Measurements from ENCODE around the gene SERPINE2.

Gene SERPINE2

GRCh38 chr2:224042191-224042696, 3.2 kb upstream of the SERPINE2 start:
- no peak for DNase-seq

- no peak for DNase-seq
Measured at GRCh38 chr2:224041554-224041953, 2.5 kb upstream of the SERPINE2 start.

DNA sequence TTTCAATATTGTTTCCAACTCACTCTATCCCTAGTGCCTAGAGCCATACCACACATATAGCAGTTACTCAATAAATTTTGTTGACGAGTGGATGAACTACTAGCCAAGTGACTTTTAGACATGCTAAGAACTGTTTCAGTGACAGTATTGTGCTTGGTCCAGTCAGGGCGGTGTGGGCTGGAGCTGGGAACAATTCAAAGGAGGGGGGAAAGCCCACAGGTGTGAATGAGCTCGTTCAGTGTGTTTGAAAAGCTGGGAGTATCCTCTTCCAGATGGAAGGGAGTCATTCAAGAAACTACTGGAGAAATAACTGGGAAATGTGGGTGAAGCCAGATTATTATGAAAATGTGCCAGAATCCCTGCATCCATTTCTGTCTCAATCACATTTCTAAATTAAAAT, 1.7 kb upstream of the SERPINE2 start:
- DNase-seq = no peak

- DNase-seq = no peak
Measured at GRCh38 chr2:224039770-224040440, 819 bp upstream of the SERPINE2 start.

DNA sequence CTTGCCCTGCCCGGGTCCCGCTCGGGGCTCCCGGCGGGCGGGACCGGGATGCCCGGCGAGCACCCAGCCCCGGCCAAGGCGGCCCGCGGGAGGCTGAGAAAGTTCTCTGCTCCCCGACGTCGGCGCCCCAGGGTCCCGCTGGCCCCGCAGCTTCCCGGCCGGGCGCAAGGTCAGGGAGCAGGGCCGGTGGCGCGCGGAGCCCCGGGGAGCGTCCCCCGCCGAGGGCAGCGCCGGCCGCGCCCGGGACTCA, 331 bp downstream of the SERPINE2 start:
- no peak for DNase-seq

DNA sequence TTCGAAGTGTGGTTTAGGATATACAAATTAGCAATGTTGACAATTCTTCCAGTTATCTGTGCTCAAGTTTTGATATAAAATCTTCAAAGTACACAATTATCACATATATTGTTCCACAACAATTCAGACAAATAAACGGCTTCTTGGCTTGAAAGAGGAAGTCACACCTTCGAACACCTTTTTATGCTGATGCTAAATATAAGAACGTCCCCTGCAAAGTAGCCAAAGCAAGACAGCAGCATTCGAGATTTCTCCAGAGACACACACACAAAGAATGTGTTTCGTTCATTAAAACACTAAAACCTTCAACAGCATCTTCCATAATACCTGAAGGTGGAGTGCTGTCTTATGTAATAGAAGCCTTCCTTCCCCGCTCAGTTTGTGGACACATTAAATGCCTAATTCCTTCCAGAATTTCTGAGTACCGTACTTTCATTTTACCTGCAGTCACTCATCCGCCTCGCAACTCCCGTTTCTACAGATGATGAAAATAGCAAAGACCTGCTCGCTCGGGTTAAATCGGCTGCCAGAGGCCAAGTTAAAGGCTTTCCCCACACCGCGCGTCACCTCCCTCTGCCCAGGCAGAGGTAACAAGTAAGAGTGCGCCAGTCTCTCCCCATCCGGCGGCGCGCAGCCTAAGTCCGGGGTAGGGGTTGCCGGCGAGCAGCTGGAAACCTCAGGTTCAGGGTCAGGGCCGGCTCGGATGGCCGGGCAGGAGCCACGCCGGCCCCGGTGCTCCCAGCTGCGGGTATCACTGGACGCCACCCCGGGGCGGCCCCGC, 847 bp downstream of the SERPINE2 start:
- DNase-seq = no peak

DNA sequence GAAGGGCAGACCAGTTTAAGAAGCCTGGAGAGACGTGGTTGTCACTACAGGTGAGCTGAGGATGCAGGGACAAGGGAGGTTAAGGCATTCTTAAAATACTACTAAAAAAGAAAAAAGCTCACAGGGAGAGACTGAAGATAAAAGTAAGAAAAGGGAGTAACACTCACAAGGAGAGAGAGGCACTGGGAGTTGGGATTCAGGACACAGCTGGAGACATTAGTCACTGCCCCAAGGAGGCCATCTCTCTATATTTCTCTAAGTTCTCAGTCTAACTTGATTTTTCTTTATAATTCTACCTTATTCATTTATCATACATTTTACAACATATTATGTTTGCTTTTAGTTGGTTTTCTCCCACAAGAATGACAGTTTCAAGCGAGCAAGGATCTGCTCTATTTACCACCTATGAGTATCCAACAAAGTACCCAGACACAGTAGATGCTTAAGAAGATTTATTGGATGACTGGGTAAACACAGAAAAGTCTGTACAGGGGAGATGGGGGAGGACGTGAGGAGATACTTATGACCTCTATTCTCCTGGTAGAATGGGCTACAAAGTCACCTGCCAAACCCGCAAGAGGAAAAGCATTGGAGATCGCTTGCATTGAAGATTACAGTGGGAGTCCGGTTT, 2.2 kb downstream of the SERPINE2 start:
- no peak for DNase-seq

GRCh38 chr2:224034017-224034416, 5.1 kb downstream of the SERPINE2 start:
- DNase-seq = no peak

- DNase-seq = no peak
Measured at GRCh38 chr2:224033601-224034000, 5.5 kb downstream of the SERPINE2 start.

DNA sequence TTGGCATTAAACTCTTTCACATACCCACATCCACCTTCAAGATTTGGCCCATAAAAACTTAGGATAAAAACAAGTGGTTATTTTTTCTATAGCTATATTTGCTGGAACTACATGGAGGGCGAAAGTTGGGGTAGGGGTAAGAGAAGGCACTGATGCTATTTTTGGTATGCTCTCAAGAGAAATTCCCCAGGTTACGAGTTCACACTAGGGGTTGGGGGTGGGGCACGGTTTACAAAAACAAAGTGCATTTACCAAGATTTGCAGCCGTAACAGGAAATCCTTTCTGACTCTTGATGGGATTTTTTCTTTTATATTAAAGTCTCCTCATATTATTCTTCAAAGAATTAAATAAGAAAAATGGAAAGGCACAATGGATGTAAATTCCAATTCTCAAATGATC, 6.8 kb downstream of the SERPINE2 start:
- no peak for DNase-seq

GRCh38 chr2:224031358-224031970, 7.6 kb downstream of the SERPINE2 start:
- DNase-seq = no peak

- DNase-seq = no peak
Measured at GRCh38 chr2:224030786-224031185, 8.3 kb downstream of the SERPINE2 start.

GRCh38 chr2:224029876-224030275, 9.2 kb downstream of the SERPINE2 start:
- no peak for DNase-seq

DNA sequence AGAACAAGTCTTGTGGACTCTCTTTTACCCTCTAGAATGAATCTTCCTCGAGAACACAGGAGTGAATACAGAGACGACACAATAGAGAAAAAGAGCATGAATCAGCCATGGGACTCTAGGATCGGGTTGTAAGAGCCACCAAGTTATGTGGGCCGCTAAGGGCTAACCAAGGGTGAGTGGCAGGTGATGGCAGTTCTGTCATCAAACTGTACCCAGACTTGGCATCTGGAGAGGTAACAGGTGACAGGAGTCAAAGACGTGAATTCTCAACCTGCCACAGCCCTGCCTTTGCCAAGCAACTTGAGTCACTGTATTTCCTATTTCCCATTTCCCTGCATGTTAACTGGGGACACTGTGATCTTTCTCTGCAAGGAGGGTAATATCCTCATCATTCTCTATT, 11.2 kb downstream of the SERPINE2 start:
- no peak for DNase-seq

DNA sequence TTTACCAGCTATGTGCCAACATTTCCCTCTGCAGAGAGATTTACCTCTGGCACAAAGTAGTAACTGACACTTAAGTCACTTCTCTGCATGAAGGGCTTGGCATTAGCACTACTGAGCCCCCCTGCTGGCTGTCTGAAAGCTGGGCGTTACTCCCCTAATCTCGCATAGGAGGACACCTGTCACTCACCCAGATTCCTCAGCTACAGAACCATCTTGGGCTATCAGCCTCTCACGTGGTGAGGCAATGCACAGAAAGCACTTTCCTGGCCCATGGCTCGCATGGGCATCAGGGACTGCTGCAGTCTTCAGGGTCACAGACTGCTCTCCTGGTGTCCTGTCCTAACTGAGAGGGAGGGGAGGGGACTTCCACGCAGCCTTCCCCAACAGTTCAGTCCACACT, 12.0 kb downstream of the SERPINE2 start:
- no peak for DNase-seq

- no peak for DNase-seq
Measured at GRCh38 chr2:224025874-224026273, 13.2 kb downstream of the SERPINE2 start.

- DNase-seq = no peak
Measured at GRCh38 chr2:224024270-224024669, 14.8 kb downstream of the SERPINE2 start.

DNA sequence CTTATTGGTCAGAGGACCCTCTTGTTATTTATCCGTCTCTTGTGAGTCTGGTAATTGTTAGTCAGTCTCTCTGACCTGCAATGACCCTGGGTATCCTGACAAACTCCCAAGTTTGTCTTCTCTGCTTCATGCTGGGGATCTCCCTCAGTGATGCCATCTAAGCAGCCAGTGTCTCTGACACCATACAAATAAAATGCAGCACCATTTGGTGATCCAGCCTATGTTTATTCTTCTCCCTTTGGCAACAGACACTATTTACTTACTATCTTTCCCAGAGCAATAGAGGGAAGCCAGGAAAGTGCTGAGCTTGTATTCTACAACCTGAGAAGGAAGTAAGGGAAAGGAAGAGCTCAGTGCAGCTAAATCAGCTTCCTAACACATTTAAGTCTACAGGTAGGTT, 15.9 kb downstream of the SERPINE2 start:
- DNase-seq = no peak

- no peak for DNase-seq
Measured at GRCh38 chr2:224022486-224022885, 16.6 kb downstream of the SERPINE2 start.

DNA sequence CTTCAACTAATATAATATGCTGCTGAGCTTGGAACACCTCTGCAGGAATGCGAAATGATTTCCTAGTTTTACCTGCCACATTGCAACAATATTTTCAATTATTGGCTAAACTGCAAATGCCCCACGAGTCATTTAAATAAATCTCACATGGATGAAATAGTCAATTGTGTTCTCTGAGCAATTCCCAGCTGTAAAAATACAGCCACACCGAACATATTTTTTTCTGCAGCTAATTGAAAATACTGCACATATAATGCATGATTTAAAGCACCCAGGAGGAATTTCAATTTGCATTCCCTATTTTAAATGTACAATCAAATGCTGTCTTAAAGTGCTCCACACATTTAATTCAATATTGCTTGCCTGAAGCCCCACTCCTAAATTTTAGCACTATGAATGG, 18.6 kb downstream of the SERPINE2 start:
- DNase-seq = no peak

- DNase-seq = no peak
Measured at GRCh38 chr2:224017957-224018356, 21.1 kb downstream of the SERPINE2 start.

- DNase-seq = no peak
Measured at GRCh38 chr2:224016963-224017362, 22.1 kb downstream of the SERPINE2 start.

DNA sequence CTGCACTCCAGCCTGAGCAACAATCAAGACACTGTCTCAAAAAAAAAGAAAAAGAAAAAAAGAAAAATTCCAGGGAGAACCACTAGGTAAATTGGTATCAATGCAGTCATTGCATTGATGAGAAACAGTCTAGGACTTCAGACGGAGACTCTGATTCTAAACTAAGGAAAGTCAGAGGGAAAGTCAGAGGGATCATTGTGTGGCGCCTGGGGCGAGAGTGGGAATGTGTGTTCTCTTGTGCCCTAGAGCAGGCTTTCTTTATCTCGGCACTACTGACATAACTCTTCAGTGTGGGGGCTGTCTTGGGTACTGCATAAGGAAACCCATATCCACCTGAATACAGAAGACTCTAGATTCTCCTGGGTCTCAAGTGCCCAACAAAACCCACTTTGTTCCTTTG, 24.8 kb downstream of the SERPINE2 start:
- DNase-seq = no peak

GRCh38 chr2:224011837-224012236, 27.2 kb downstream of the SERPINE2 start:
- DNase-seq = no peak

Measured in NCI-H187 (cell line).